H1 (cell line): Measurements from ENCODE around the gene MLC1. TPM values are rescaled to one million over a fixed set of nuclear protein-coding genes. Genes with fewer than 3 reads are reported as not detected.

Experiments
- CTCF ChIA-PET: fragments of 300-600 bp; sonication (Branson Sonifier 250); formaldehyde crosslinking; loops from one replicate; lab custom pipeline; 2021; ENCODE audit not compliant: partially characterized antibody; lab: Charles Lee
- POLR2A ChIA-PET: fragments of 300-600 bp; sonication (Branson Sonifier 250); formaldehyde crosslinking; loops from one replicate; lab custom pipeline; 2021; ENCODE audit warnings: inconsistent platforms; ENCODE audit not compliant: partially characterized antibody; lab: Charles Lee
- DNase-seq, 2 experiments: peaks; one replicate each; pipeline versions ENCODE4 v3.0.0 to v3.0.0-alpha.2; 2010 to 2022; ENCODE audit warnings: low spot score in 2 of 2, low read depth in 1 of 2, mixed read lengths in 1 of 2
- FAIRE-seq: peaks from 2 replicates; lab custom pipeline; 2011; peaks lifted over from hg19 to GRCh38; lab: Jason Lieb, UNC
- H2AFZ ChIP-seq: 2 replicates; pipeline ENCODE4 v1.8.1; 2012; ENCODE audit warnings: low read length, inconsistent platforms
- H2AK5ac ChIP-seq: 2 replicates; pipeline ENCODE4 v1.6.1; 2013; ENCODE audit warnings: low read depth, low read length
- H2BK120ac ChIP-seq: replicated peaks from 2 replicates; pipeline ENCODE3; 2013; ENCODE audit warnings: low read depth, low read length, inconsistent platforms
- H2BK12ac ChIP-seq: 2 replicates; pipeline ENCODE4 v1.6.1; 2013; ENCODE audit warnings: low read depth, low read length
- H2BK15ac ChIP-seq: 2 replicates; pipeline ENCODE4 v1.6.1; 2013; ENCODE audit warnings: low read length
- H2BK20ac ChIP-seq: 2 replicates; pipeline ENCODE4 v1.6.1; 2013; ENCODE audit warnings: low read length
- H2BK5ac ChIP-seq: 2 replicates; pipeline ENCODE4 v1.6.1; 2013; ENCODE audit warnings: low read depth, low read length
- H3K14ac ChIP-seq: 2 replicates; pipeline ENCODE4 v1.6.1; 2013; ENCODE audit warnings: inconsistent platforms; ENCODE audit not compliant: insufficient read length
- H3K18ac ChIP-seq: 2 replicates; pipeline ENCODE4 v1.6.1; 2013; ENCODE audit warnings: low read length; ENCODE audit errors: extremely low read depth
- H3K23ac ChIP-seq: 2 replicates; pipeline ENCODE4 v1.6.1; 2013; ENCODE audit warnings: inconsistent platforms; ENCODE audit not compliant: insufficient read length
- H3K23me2 ChIP-seq: 2 replicates; pipeline ENCODE4 v1.6.1; 2013; ENCODE audit warnings: low read depth, low read length
- H3K27ac ChIP-seq: 2 replicates; pipeline ENCODE4 v1.6.1; 2011; ENCODE audit warnings: low read depth, low read length, inconsistent platforms
- H3K27me3 ChIP-seq, 4 experiments: replicated peaks in 1 of 4; 1 replicate in 1 of 4; 2 replicates in 3 of 4; pipeline versions ENCODE4 v1.6.1 to v1.8.1; 2011 to 2013; ENCODE audit warnings: low read length in 3 of 4, mild to moderate bottlenecking in 3 of 4, inconsistent platforms in 2 of 4, mixed read lengths in 2 of 4, moderate library complexity in 1 of 4; ENCODE audit not compliant: control insufficient read depth in 3 of 4, insufficient read depth in 3 of 4; ENCODE audit errors: extremely low read depth in 1 of 4
- H3K36me3 ChIP-seq, 4 experiments: 2 replicates each; pipeline versions ENCODE4 v1.6.1 to v1.8.1; 2011 to 2013; ENCODE audit warnings: mild to moderate bottlenecking in 4 of 4, low read length in 3 of 4, moderate library complexity in 2 of 4, control low read depth in 1 of 4, inconsistent platforms in 1 of 4; ENCODE audit not compliant: insufficient read depth in 4 of 4, control insufficient read depth in 2 of 4
- H3K4ac ChIP-seq: replicated peaks from 2 replicates; pipeline ENCODE3; 2013; ENCODE audit warnings: low read length, low read depth, mixed read lengths, inconsistent platforms; ENCODE audit not compliant: insufficient read length
- H3K4me1 ChIP-seq, 4 experiments: replicated peaks in 1 of 4; 1 replicate in 1 of 4; 2 replicates in 3 of 4; pipeline versions ENCODE4 v1.6.1 to v1.8.1; 2011 to 2013; ENCODE audit warnings: low read length in 3 of 4, inconsistent platforms in 2 of 4, mixed read lengths in 1 of 4; ENCODE audit not compliant: insufficient read depth in 4 of 4, control insufficient read depth in 3 of 4
- H3K4me2 ChIP-seq, 2 experiments: 2 replicates each; pipeline versions ENCODE4 v1.6.1 to v1.8.1; 2011 to 2013; ENCODE audit warnings: low read depth in 2 of 2, low read length in 2 of 2, control low read depth in 1 of 2, inconsistent platforms in 1 of 2, mild to moderate bottlenecking in 1 of 2; ENCODE audit not compliant: insufficient read depth in 1 of 2
- H3K4me3 ChIP-seq, 4 experiments: fragments of 200-600, 300-600 bp in 1 of 4; sonication (generic), shearing (Covaris generic), sonication (Bioruptor Twin) in 1 of 4; 2 replicates each; pipeline versions ENCODE4 v1.5.1 to v1.8.1; 2011 to 2016; ENCODE audit warnings: low read length in 4 of 4, low read depth in 3 of 4, control low read depth in 2 of 4, inconsistent platforms in 2 of 4, mild to moderate bottlenecking in 2 of 4, mixed read lengths in 1 of 4, moderate library complexity in 1 of 4; ENCODE audit not compliant: insufficient read depth in 2 of 4; ENCODE audit errors: extremely low read depth in 1 of 4
- H3K56ac ChIP-seq: replicated peaks from 2 replicates; pipeline ENCODE3; 2013; ENCODE audit warnings: low read depth, mild to moderate bottlenecking, mixed read lengths, low read length, inconsistent platforms; ENCODE audit not compliant: insufficient read length
- H3K79me1 ChIP-seq: 2 replicates; pipeline ENCODE4 v1.6.1; 2013; ENCODE audit warnings: low read depth, low read length, control low read depth
- H3K79me2 ChIP-seq, 2 experiments: 2 replicates each; pipeline versions ENCODE4 v1.6.1 to v1.8.1; 2012 to 2013; ENCODE audit warnings: low read length in 2 of 2, mild to moderate bottlenecking in 2 of 2, inconsistent platforms in 1 of 2; ENCODE audit not compliant: insufficient read depth in 2 of 2, control insufficient read depth in 1 of 2
- H3K9ac ChIP-seq, 4 experiments: replicated peaks in 1 of 4; 1 replicate in 1 of 4; 2 replicates in 3 of 4; pipeline versions ENCODE4 v1.6.1 to v1.8.1; 2011 to 2013; ENCODE audit warnings: low read depth in 3 of 4, low read length in 3 of 4, control low read depth in 2 of 4, mild to moderate bottlenecking in 2 of 4, moderate library complexity in 2 of 4, inconsistent platforms in 1 of 4; ENCODE audit errors: extremely low read depth in 1 of 4
- H3K9me3 ChIP-seq, 2 experiments: 2 replicates each; pipeline versions ENCODE4 v1.6.1 to v1.8.1; 2012 to 2013; ENCODE audit warnings: mild to moderate bottlenecking in 2 of 2, moderate library complexity in 2 of 2, control low read depth in 1 of 2, inconsistent platforms in 1 of 2, low read depth in 1 of 2, low read length in 1 of 2, mixed read lengths in 1 of 2; ENCODE audit not compliant: insufficient read depth in 2 of 2
- H4K20me1 ChIP-seq, 2 experiments: replicated peaks in 1 of 2; 2 replicates each; pipeline versions ENCODE3 to v1.8.1; 2011 to 2013; ENCODE audit warnings: inconsistent platforms in 2 of 2, low read length in 2 of 2, mild to moderate bottlenecking in 1 of 2; ENCODE audit not compliant: insufficient read depth in 2 of 2, control insufficient read depth in 1 of 2
- H4K5ac ChIP-seq: 2 replicates; pipeline ENCODE4 v1.6.1; 2013; ENCODE audit warnings: low read length, low read depth, mixed read lengths, inconsistent platforms; ENCODE audit not compliant: insufficient read length
- H4K8ac ChIP-seq: 2 replicates; pipeline ENCODE4 v1.8.0; 2013; ENCODE audit warnings: mild to moderate bottlenecking, moderate library complexity, low read length, inconsistent platforms; ENCODE audit not compliant: insufficient read depth; ENCODE audit errors: extremely low read depth
- H4K91ac ChIP-seq: replicated peaks from 2 replicates; pipeline ENCODE3; 2013; ENCODE audit warnings: low read length, mixed read lengths, inconsistent platforms; ENCODE audit not compliant: insufficient read length
- CHD2 ChIP-seq: IDR thresholded peaks from 2 replicates; pipeline ENCODE4 v1.6.1; 2012; ENCODE audit warnings: low read length, improper control_type of control experiment
- TAF1 ChIP-seq: IDR thresholded peaks from 2 replicates; pipeline ENCODE4 v1.6.1; 2011; ENCODE audit warnings: mild to moderate bottlenecking, low read depth, low read length
- WGBS, 2 experiments: shearing (Covaris generic) in 1 of 2; methylation state at CpG; one replicate each; pipeline versions ENCODE4 v1.1.6 to v1.1.7; 2013 to 2015; ENCODE audit warnings: low lambda C conversion rate in 2 of 2, mixed read lengths in 2 of 2, inconsistent platforms in 1 of 2, low coverage in 1 of 2, missing lambda C conversion rate in 1 of 2; ENCODE audit not compliant: insufficient replicate concordance in 2 of 2, insufficient coverage in 1 of 2, insufficient read length in 1 of 2; ENCODE audit errors: extremely low coverage in 1 of 2, missing lambda C conversion rate in 1 of 2; 5-methylcytosine and 5-hydroxymethylcytosine counted together
- polyA plus RNA-seq, 7 experiments: library from polyadenylated mRNA; depleted of rRNA in 3 of 7; stranded (reverse) in 5 of 7; unstranded in 2 of 7; fragments of >200 nt in 5 of 7; fragments of 200-250 nt in 2 of 7; gene quantifications; 1 replicate in 5 of 7; 2 replicates in 1 of 7; 4 replicates in 1 of 7; pipeline versions ENCODE4 v1.2.1 to v1.2.3, GENCODE V29; 2011 to 2013; ENCODE audit warnings: missing spikeins in 2 of 7, mixed read lengths in 2 of 7
- total RNA-seq: library from RNA; stranded (reverse); fragmentation: NEBNext Ultra II Directional; extraction: Animal tissue kit (Norgen Biotek cat#: 25700); gene quantifications from 2 replicates; pipeline ENCODE4 v1.2.1, GENCODE V29; 2021

Gene MLC1
- total and polyA plus RNA-seq, 2 of the 8 experiments (the other 6 are each of a cell fraction or from before 2014, with no cell fraction given) = 0.20 TPM; not detected in 1

- 82% methylated on average over 10 of the region's 10 CpGs; no CpG with 5 or more reads in 1 of the 2 experiments for WGBS, 2 experiments
- Histone ChIP-seq H3K27ac (no peak overlapping the region), H2BK15ac (no peak overlapping the region), H2BK20ac (no peak overlapping the region), H3K79me1 (no peaks in the 10 kb centered on the region), H4K5ac (no peak overlapping the region), H3K4me2 (no peak overlapping the region), H3K4me1 (no peaks in the 10 kb centered on the region), H4K8ac (no peak overlapping the region), H3K18ac (no peak overlapping the region), H2BK12ac (no peak overlapping the region), H3K14ac (no peak overlapping the region), H3K36me3 (no peaks in the 10 kb centered on the region), H2BK120ac (no peak overlapping the region), H3K79me2 (no peaks in the 10 kb centered on the region), H4K91ac (no peak overlapping the region), H2BK5ac (no peak overlapping the region), H3K23ac (no peak overlapping the region), H3K27me3 (no peaks in the 10 kb centered on the region; a peak in 2 of 7 replicates), H3K9me3 (no peaks in the 10 kb centered on the region), H3K9ac (no peak overlapping the region), H2AFZ (no peak overlapping the region), H3K23me2 (no peaks in the 10 kb centered on the region), H2AK5ac (no peak overlapping the region), H3K4ac (no peak overlapping the region), H4K20me1 (peaks cover 0 to 1% of the 10 kb centered on the region in 2 experiments), H3K56ac (no peak overlapping the region), H3K4me3 (no peak overlapping the region)
- ChIA-PET POLR2A (no interaction called here), CTCF (interaction anchor here (0.8 to 1.5 kb wide), 3 partner anchors 9 to 168 kb away, joined by 3 read pairs; no protein-coding TSS in a partner anchor)
- no peak for FAIRE-seq
- TF ChIP-seq CHD2 (no peak), TAF1 (no peak)
- no peak for DNase-seq
Observed at GRCh38 chr22:50101870-50102565, 16.8 kb upstream of the MLC1 start.
